ENCODE measurements around the gene HSPA12A.

The HSPA12A gene

GRCh38 chr10:116686632-116687031 lies 55.7 kb downstream of the HSPA12A start:
- no peak overlapping the region for H3K4me3 ChIP-seq (ENCODE audit: low read depth, low read length)
- DNase-seq = no peak
- TF ChIP-seq CTCF (IDR thresholded peaks at IDR 0.05; ENCODE audit: low read depth, low read length, missing control alignments) = no peak
- H3K27me3 ChIP-seq (replicated peaks) = no peaks in the 10 kb centered on the region
- no peaks in the 10 kb centered on the region for H3K36me3 ChIP-seq (replicated peaks)
- no peak overlapping the region for H3K27ac ChIP-seq
- in situ Hi-C loops (cut with HindIII; ENCODE audit: low pct_ligation_motif_present, low sequenced_read_pairs) = loop anchor here (25.0 kb wide), 2 partner anchors 101 to 476 kb away; no protein-coding TSS in a partner anchor

GRCh38 chr10:116685807-116686206 lies 56.6 kb downstream of the HSPA12A start:
- in situ Hi-C loops (cut with HindIII; ENCODE audit: low pct_ligation_motif_present, low sequenced_read_pairs) = loop anchor here (25.0 kb wide), 2 partner anchors 101 to 476 kb away; no protein-coding TSS in a partner anchor
- H3K36me3 ChIP-seq (replicated peaks) = no peaks in the 10 kb centered on the region
- no peak overlapping the region for H3K27ac ChIP-seq
- H3K27me3 ChIP-seq (replicated peaks) = no peaks in the 10 kb centered on the region
- no peak for TF ChIP-seq CTCF (IDR thresholded peaks at IDR 0.05; ENCODE audit: low read depth, low read length, missing control alignments)
- no peak overlapping the region for H3K4me3 ChIP-seq (ENCODE audit: low read depth, low read length)
- DNase-seq = no peak

GRCh38 chr10:116684781-116685180 lies 57.6 kb downstream of the HSPA12A start:
- TF ChIP-seq CTCF (IDR thresholded peaks at IDR 0.05; ENCODE audit: low read depth, low read length, missing control alignments) = no peak
- H3K27me3 ChIP-seq (replicated peaks) = no peaks in the 10 kb centered on the region
- in situ Hi-C loops (cut with HindIII; ENCODE audit: low pct_ligation_motif_present, low sequenced_read_pairs) = loop anchor here (25.0 kb wide), 2 partner anchors 103 to 478 kb away; no protein-coding TSS in a partner anchor

GRCh38 chr10:116683821-116684220 lies 58.5 kb downstream of the HSPA12A start:
- DNase-seq = no peak
- Histone ChIP-seq H3K27ac (no peak overlapping the region), H3K36me3 (replicated peaks) (no peaks in the 10 kb centered on the region), H3K27me3 (replicated peaks) (no peaks in the 10 kb centered on the region), H3K4me3 (ENCODE audit: low read depth, low read length) (no peak overlapping the region)
- no peak for TF ChIP-seq CTCF (IDR thresholded peaks at IDR 0.05; ENCODE audit: low read depth, low read length, missing control alignments)
- in situ Hi-C loops (cut with HindIII; ENCODE audit: low pct_ligation_motif_present, low sequenced_read_pairs) = loop anchor here (25.0 kb wide), 2 partner anchors 103 to 478 kb away; no protein-coding TSS in a partner anchor

More at GRCh38 chr10:116684781-116685180, 57.6 kb downstream of the HSPA12A start:
- Histone ChIP-seq H3K4me3 (ENCODE audit: low read depth, low read length) (no peak overlapping the region), H3K36me3 (replicated peaks) (no peaks in the 10 kb centered on the region), H3K27ac (no peak overlapping the region)
- no peak for DNase-seq

GRCh38 chr10:116683166-116683565 lies 59.2 kb downstream of the HSPA12A start:
- Histone ChIP-seq H3K36me3 (replicated peaks) (no peaks in the 10 kb centered on the region), H3K27ac (no peak overlapping the region), H3K27me3 (replicated peaks) (no peaks in the 10 kb centered on the region), H3K4me3 (ENCODE audit: low read depth, low read length) (no peak overlapping the region)
- DNase-seq = no peak
- no peak for TF ChIP-seq CTCF (IDR thresholded peaks at IDR 0.05; ENCODE audit: low read depth, low read length, missing control alignments)
- in situ Hi-C loops (cut with HindIII; ENCODE audit: low pct_ligation_motif_present, low sequenced_read_pairs) = loop anchor here (25.0 kb wide), 2 partner anchors 104 to 479 kb away; no protein-coding TSS in a partner anchor

- DNase-seq = no peak
- in situ Hi-C loops (cut with HindIII; ENCODE audit: low pct_ligation_motif_present, low sequenced_read_pairs) = loop anchor here (25.0 kb wide), 2 partner anchors 108 to 483 kb away; no protein-coding TSS in a partner anchor
- H3K36me3 ChIP-seq (replicated peaks) = no peaks in the 10 kb centered on the region
- no peak overlapping the region for H3K27ac ChIP-seq
- no peak overlapping the region for H3K4me3 ChIP-seq (ENCODE audit: low read depth, low read length)
- no peak for TF ChIP-seq CTCF (IDR thresholded peaks at IDR 0.05; ENCODE audit: low read depth, low read length, missing control alignments)
- no peaks in the 10 kb centered on the region for H3K27me3 ChIP-seq (replicated peaks)
These were observed 63.0 kb downstream of the HSPA12A start for GRCh38 chr10:116679351-116679750.
